ENCODE results near the gene BEGAIN.

BEGAIN gene

DNA sequence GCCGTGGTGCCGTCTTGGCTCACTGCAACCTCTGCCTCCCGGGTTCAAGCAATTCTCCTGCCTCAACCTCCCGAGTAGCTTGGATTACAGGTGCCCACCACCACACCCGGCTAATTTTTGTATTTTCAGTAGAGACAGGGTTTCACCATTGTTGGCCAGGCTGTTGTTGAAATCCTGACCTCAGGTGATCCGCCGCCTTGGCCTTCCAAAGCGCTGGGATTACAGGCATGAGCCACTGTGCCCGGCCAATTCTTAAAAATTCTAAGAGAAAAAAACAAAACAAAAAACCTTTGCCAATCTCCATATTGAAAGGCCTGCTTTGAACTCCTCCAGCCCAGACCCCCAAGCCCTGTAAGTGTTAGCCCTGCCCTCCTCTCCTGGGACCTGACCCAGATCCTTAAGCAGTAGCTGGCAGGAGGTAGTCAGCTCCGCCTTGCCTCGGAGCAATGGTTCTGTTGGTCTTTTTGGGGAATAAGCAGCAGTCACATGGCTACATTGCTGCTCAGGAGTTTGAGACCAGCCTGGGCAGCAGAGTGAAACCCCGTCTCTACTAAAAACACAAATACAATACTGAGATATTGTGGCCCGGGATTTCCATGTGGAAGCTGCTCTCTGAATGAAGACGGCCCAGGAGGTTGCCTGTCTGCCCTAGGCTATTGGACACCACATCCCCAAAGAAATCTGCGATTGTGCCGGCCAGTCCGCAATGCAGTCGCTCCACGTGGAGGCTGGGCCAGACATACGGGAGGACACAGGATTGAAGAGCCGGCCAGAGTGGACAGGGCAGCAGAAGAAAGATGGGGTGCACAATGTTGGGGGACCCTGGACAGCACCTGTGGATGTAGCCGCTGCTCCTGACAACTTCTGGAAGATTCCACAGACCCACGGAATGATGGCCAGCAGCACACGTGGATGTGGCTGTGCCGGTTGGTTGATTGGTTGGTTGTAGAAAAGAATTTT is 28.8 kb upstream of the BEGAIN start:
- no peak for DNase-seq

DNA sequence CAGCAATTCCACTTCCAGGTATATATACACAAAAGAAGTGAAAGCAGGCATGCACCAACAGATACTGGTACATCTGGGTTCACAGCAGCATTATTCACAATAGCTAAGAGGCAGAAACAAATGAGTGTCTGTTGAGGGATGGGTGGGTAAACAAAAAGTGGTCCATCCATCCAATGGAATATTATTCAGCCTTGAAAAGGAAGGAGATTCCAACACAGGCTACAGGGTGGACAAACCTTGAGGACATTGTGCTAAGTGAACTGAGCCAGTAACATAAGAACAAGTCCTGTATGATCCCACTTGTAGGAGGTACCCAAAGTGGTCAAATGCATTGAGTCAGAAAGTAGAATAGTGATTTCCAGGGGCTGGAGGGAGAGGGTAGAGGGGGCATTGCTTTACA is 27.6 kb upstream of the BEGAIN start:
- no peak for DNase-seq

DNA sequence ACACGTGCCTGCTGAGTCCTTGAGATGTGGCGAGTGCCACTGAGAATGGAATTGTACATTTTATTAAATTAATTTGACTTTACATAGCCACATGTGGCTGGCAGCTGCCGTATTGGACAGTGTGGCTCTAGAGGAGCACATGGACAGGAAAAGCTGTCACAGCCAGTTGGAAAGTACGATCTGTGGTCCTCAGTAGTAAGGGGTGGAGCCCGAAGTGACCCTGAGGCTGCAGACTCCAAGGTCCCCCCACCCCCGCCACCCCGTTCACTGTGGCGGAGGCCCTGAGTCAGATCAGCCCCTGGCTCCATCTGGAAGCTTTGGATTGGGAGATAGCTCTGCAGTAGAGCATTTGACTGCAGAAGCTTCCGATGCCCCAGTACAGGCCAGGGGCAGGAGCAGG is 25.8 kb upstream of the BEGAIN start:
- no peak for DNase-seq

DNA sequence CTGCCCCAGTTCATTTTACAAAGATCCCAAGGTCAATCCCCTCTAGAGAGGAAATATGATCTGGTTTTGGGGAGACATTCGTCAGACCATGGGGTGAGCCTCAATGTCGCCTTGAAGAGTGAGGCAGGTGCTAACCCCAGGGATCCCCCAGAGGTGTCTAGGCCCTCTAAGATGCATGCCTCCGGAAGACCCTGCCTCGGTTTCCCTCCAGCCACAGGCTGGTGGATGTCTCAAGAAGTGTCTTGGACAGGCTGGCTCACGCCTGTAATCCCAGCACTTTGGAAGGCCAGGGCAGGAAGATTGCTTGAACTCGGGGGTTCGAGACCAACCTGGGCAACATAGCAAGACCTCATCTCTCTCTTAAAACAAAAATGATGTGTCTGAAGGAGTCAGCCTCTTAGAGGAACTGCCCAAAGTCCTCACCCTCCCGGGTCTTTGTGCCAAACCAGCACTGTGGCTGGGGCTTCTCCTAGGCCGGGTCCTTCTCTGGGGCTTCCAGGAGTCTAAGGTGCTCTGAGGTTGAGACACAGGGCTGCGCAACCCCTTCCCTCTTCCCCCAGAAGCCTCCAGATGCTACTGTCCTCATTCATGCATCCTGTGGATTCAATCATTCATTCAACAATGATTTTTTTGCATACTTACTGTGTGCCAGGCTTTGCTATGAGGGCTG is 24.7 kb upstream of the BEGAIN start:
- DNase-seq, result no peak

DNA sequence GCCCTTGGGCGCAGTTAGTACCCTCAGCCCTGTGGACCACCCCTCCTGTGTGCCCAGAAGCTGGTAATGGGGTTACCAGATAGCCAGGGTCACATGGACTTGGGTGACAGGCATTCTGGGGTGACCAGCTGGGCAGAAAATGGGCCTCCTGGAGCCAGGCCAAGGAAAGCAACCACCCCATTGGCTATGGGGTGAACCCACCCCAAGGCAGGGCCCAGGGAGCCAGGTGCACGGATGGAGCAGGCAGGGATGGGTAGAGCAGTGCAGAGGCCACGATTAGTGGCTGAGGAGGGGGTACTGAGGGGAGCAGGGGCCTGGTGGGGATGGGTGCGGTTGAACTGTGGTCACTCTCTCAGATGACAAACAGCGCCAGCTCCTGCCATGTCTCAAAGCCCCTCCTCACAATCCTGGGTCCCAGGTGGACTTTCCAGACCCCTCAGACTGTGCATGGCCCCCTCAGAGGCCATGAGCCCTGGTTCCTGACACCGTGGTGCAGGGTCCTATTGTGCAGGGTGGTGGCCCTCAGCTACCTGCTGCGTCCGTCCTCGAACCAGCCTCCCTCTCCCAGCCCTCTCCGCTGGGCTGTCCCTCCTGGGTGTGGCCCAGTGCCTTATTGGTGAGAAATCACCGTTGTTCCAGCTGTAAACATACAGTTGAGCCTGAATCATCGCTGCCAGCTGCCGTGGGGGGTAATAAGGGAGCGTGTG is 23.4 kb upstream of the BEGAIN start:
- no peak for DNase-seq

DNA sequence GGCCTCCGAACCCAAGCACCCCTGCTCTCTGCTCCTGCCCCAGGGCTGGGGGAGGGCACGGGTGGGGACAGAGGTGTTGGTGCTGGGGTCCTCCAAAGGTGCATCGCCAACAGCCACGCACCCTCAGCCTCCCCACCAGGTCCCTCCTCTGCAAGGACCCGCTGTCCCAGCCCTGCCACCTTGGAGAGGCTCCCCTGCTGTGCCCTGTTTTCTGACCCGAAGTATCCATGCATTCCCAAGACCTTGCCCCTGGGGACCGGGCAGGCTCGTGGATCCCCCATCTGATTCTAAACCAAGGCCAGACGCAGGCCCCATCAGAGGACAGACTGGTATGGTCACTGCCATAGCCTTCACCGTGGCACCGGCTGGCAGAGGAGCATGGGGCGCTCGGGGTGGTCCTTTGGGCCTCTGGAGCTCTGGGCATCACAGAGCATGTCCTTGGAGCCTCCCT is 22.7 kb upstream of the BEGAIN start:
- DNase-seq, result no peak

DNA sequence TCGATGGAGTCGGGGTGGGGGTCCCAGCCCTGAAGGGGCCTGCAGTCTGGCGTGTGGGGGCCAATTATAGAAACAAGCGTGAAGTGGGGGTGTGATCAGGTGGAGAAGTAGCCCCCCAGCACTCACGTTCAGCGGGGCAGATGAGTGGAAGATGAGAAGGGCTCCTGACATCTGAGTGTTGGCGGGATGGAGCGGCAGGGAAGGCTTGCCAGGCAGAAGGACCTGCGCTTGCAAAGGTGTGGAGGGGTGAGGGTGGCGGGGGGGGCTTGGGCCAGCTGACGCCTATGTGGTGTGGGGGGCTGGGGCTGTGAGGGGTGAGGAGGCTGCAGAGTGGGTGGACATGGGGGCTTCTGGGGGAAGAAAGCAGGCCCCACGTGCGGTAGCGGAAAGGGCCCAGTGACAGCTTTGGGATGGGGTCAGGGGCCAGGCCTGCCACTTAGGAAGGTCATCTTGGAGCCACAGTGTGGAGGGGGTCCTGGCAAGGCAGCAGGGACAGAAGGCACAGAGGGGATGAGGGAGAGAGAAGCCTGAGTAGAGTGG is 22.2 kb upstream of the BEGAIN start:
- DNase-seq, result no peak

DNA sequence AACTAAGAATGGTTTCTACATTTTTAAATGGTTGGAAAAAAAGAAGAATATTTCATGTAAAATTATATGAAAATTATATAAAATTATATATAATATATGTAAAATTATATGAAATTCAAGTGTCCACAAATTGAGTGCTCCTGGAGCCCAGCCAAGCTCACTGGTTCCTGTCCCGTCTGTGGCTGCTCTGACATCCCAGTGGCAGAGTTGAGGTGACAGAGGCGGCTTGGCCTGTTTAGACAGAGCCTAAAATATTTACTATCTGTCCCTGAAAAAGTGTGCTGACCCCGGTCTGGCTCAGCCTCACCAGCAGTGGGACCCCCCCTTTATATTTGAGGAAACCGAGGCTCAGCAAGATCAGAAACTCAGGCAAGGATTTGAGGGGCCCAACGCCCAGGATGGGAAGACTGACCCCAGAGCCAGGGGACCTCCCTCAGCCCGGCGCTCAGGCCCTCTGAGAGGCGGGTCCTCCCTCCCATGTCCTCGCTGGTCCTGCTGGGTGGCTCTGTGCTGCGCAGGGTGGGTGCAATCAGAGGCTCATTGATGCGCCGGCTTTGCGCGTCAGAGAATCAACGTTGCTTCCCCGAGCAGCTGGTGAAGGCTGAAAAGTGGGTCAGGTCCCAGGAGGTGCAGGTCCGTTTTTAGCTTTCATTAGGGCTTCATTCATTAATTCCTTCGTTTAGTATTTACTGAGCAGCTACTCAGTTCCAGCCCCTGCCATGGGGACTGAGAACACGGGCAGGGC is 21.5 kb upstream of the BEGAIN start:
- DNase-seq, result no peak

DNA sequence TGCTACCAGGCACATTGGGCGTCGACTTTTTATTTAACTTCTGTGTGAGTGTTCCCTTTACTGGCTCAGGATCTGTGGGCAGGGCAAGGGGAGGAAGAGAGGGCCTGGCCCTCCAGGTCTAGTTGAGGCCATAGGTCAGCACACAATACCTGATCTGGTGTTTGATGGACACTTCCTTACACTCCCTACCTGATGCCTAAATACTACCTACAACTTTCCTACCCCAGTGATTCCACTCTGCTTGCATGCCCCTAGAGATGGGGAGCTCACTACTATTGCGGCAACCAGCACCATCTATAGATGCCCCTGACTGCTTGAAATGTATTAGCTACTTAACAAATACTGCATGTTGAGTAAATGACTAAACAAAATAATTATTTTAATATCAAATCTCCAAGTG is 20.8 kb upstream of the BEGAIN start:
- no peak for DNase-seq

DNA sequence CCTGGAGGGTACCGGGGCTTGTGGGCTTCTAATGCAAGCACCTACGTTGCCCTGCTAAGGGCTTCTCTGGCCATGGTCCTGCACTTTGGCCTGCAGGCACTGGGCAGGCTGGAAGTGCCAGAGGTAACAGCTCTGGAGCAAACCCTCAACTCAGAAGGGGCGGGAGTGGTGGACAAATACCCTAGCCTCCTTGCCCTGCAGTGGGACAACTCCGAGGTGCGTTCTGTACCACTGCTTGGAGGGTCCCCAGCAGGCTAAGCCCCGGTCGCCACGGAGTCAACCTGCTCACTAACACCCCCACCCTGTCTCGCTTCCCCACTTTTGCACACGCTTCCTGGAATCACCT is 20.4 kb upstream of the BEGAIN start:
- no peak for DNase-seq

DNA sequence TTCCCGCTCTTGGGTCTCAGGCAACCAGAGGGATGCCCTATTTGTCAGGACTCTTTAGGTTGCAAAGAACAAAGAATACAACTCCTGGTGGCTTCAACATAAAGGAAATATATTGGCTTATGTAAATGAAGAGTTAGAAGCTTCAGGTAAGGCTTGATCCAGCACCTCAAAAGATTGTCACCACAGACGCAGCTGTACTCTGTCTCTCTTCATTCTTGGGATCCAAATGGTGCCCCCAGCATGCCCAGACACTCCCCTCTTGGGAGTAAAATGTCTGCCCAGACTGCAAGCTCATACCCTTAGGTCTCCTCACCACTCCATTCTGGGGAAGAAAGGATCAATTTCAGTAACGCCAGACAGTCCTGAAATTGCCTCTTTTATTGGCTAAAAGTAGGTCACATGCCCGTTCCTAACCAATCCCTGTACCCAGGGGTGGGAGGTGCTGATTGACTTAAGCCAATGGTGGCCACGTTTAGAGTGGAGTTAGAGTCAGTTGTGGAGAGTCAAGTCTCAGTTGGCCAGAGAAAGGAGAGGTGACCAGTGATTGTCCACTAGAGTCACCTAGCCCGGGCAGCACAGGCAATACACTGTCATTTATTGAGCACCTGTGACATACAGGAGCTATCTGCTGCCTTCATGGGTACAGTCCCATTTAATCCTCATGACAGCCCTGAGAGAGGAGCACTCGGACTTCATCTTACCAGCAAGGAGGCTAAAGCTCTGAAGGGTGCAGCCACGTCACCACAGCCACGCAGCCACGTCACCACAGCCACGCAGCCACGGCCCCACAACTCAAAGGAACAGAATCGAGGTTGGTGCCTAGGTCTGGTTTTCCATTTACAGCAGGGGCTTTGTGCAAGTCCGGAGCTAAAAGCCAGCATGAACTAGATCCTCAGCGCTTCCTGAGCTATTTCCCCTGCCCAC is 19.7 kb upstream of the BEGAIN start:
- DNase-seq, result no peak

DNA sequence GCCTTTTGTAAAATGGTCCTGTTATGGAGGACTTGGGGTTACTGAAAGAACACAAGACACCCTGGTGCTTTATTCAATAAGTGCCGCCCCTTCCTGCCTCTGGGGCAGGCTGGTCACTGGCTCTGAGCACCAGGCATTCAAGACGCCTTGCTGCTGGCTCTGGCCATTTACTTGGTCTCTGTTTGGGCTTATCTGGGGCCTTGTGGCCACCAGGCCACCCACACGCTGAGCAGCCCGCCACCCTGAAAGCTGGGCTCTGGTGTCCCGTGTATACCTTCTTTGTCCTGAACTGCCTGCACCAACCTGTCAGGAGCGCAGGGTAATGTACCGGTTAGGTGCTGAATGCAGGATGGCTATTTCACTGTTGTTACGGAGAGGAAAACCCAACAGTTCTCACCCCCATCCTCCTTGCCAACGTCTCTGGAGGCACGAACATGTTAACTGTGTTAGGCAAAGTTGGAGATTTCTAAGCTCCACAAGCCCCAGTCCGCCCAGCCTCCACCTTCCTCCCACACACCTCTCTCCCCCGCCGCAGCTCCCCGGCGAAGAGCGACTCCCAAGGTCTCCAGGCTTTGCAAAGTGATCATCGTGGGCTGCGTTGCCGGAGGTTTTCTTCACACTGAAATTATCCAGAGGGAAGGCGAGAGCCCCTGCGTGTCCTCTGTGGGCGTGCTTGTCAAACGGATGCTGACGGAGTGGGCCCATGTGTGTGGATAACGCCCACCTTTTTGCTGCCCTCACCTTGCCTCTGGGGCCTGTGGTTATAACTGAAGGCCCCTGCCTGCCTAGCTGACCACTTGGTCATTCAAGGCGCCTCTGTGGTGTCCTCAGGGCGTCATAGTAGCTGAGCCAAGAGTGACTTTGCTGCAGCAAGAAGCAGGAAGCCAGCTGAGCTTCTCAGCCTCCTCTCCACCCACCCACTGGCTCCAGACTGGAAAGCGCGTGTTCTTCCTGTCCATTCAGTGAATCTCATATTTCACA is 18.8 kb upstream of the BEGAIN start:
- DNase-seq, result no peak

DNA sequence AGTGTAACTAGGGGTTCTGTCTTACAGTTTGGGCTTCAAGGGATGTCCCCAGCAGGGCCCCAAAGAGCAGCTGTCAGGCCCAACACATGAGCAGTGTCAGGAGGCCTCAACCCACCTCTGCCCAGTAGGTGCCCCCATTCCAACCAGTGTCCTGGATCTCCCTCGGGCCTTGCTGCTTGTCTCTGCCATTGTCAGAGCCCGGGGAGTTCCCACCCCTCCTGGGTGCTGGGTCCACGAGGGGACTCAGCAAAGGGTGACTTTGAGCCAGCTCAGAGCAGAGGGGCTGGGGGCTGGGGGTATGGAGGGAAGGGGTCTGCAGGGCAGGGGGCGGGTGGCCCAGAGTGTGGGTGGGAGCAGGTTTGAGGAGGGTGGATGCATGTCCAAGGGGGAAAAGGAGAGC is 18.0 kb upstream of the BEGAIN start:
- DNase-seq, result no peak

DNA sequence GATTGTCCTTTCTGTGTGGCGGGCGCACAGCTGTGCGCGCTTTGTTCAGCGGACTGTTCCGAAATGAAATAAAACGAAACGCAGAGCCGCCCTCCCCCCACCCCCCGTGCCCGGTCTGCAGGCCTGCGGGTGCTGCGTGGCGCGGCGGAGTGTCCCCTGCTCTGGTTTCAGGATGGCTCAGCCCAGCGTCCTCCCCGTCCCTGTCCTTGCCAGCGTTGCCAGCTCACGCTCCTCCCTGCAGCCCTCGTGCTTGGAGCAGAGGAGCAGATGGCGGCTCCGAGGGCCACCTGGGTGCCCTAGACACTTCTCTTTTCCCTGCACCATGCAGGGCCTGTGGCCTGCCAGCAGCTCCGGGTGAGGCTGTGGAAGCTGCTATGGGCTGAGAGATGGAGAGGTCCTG is 17.5 kb upstream of the BEGAIN start:
- DNase-seq, result no peak

DNA sequence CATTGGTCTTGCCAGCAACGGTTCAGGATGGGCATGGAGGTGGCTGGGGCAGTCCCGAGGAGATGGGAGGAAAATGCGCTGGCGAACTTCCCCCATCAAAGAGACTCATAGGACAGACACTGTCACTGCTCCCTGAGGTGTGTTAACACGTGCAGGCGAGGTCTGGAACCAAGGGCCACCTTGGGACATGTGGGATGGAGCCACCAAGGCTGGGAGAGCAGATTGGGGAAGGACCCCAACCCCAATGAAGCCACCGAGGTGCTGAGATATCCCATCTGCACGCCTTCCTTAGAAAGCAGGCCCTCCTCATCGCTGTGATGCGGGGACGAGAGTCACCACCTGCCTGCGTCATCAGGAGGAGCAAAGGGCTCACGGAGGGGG is 16.9 kb upstream of the BEGAIN start:
- no peak for DNase-seq

DNA sequence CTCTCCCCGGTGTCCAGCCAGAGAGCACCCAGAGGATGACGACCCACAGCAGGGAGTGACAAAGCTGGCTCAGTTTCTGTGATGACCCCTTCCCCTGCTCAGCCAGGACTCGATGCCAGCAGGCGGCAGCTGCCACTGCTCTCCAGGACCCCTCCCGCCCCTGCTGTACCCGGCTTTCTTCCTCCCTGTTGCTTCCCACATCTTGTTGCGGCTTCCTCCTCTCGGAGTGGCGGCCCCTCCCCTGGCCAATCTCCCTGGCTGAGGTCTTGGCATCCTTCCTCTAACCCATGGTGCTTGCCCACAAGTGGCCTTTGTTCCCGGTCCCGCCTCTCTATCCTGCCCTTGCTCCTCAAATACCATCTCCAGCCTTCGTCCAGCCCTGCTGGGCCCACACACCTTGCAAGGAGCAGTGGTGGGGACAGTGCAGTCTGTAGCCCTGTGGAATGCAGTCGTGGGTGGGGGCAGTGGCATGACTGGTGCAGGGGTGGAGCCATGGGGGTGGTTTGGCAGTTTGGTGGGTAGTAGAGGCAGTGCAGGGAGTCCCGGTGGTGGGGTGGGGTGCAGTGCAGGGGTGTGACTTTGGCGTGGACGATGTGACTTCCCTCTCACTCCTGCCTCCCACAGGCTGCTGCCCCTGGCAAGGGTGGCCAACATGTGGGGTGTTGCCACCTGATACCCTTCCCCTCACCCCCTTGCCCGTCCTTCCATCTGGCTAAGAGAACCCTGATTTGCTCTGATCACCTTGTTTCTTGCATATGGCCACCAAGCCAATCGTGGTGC is 16.3 kb upstream of the BEGAIN start:
- DNase-seq, result no peak

DNA sequence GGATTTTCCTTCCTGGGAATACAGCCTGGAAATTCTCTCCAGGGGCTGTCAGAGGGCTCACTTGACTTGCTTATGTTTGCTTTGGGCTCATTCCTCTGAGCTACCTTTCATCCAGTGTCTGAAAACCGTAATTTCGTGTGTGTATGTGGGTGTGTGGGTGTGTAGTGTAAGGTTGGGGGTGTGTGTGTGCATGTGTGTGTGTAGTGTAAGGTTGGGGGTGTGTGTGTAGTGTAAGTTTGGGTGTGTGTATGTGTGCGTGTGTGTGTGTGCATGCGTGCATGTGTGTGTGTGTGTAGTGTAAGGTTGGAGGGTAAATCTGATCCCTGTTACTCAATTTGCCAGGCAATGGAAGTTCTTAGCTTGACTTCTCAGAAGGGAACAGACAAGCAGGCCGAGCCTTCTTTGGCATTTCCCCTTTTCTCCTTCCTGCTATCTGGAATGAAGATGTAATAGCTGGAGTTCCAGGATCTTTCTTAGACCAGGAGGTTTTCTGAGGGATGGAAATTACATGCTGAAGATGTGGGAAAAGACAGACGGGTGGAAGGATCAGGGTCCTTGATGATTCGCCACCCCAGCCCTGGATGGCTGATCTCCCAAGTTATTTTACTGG is 15.5 kb upstream of the BEGAIN start:
- DNase-seq, result no peak

DNA sequence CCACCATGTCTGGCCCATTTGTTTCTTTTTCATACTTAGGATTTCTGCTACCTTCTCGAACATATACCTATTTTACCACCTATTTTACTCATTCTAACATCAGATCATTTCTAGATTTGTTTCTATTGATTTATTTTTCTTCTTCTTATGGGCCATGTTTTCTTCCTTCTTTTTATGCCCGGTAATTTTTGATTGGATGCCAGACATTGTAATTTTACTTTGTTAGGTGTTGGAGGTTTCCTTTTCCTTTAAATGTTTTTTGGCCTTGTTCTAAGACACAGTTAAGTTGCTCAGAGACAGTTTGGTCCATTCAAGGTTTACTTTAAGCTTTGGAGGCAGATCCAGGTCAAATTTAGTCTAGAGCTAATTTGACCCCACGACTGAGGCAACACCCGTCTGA is 14.7 kb upstream of the BEGAIN start:
- DNase-seq, result no peak

DNA sequence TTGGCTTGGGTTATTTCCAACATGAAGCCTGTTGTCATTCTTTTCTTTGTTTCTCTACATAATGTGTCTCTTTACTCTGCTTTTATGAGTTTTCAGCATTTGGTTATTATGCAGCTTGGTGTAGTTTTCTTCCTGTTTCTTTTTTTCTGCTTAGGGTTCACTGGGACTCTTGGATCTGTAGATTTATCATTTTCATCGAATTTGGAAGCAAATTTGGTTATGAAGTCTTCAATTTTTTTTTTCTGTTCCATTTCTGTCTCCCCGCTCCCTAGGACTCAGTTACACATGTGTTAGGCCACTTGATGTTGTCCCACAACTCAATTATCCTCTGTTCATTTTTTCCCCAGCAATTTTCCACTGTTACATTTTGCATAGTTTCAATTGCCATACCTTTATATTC is 13.8 kb upstream of the BEGAIN start:
- DNase-seq, result no peak
